ENCODE measurements around the gene EXOC3L4.

The EXOC3L4 gene

GRCh38 chr14:103091041-103091882 lies 3.3 kb upstream of the EXOC3L4 start:
- peak; percentile 61 to 87 (median 72) for DNase-seq

- DNase-seq = no peak
Measured at GRCh38 chr14:103091883-103092222, 2.7 kb upstream of the EXOC3L4 start.

GRCh38 chr14:103093856-103094405 lies 594 bp upstream of the EXOC3L4 start:
- DNase-seq = no peak

GRCh38 chr14:103095210-103095778 lies 769 bp downstream of the EXOC3L4 start:
- no peak for DNase-seq

- no peak for DNase-seq
Measured at GRCh38 chr14:103096387-103096786, 1.9 kb downstream of the EXOC3L4 start.

GRCh38 chr14:103097244-103097993 lies 2.9 kb downstream of the EXOC3L4 start:
- DNase-seq = no peak

GRCh38 chr14:103097994-103098957 lies 3.8 kb downstream of the EXOC3L4 start:
- DNase-seq = no peak

- DNase-seq = no peak
Measured at GRCh38 chr14:103099081-103099732, 4.7 kb downstream of the EXOC3L4 start.

- no peak for DNase-seq
Measured at GRCh38 chr14:103099733-103100280, 5.3 kb downstream of the EXOC3L4 start.

- no peak for DNase-seq
Measured at GRCh38 chr14:103100281-103101121, 6.0 kb downstream of the EXOC3L4 start.

GRCh38 chr14:103101257-103101962 lies 6.9 kb downstream of the EXOC3L4 start:
- DNase-seq = no peak

GRCh38 chr14:103101963-103102688 lies 7.6 kb downstream of the EXOC3L4 start:
- no peak for DNase-seq

GRCh38 chr14:103102689-103103260 lies 8.2 kb downstream of the EXOC3L4 start:
- no peak for DNase-seq

- peak; percentile 60 to 82 (median 69) for DNase-seq
Measured at GRCh38 chr14:103103461-103104388, 9.2 kb downstream of the EXOC3L4 start.

GRCh38 chr14:103104389-103104653 lies 9.8 kb downstream of the EXOC3L4 start:
- DNase-seq = no peak

- DNase-seq = peak; percentile 51 to 81 (median 66)
Measured at GRCh38 chr14:103104654-103105452, 10.3 kb downstream of the EXOC3L4 start.
